Ramos (cell line): ENCODE measurements around the gene CYYR1.
"Not testable (repeated sequence)": the region's sequence is repeated elsewhere in the genome, so short reads cannot be mapped to it uniquely, and the experiment has no call there.

ENCODE experiments used
- in situ Hi-C: fragments of 300-500 bp; cut with MboI; formaldehyde crosslinking; loops from one replicate; pipeline ENCODE4 v1.14.3; 2022; ENCODE audit warnings: low sequenced_read_pairs; ENCODE audit not compliant: unreplicated experiment

The CYYR1 gene

GRCh38 chr21:26499495-26499894, 73.6 kb downstream of the CYYR1 start:
- in situ Hi-C loops = no loop called here

GRCh38 chr21:26495283-26495849, 77.7 kb downstream of the CYYR1 start:
- in situ Hi-C loops = no loop called here

- in situ Hi-C loops = no loop called here
These were observed 81.4 kb downstream of the CYYR1 start for GRCh38 chr21:26491663-26492062.

GRCh38 chr21:26490771-26491170, 82.3 kb downstream of the CYYR1 start:
- in situ Hi-C loops = no loop called here

- in situ Hi-C loops = no loop called here
These were observed 83.3 kb downstream of the CYYR1 start for GRCh38 chr21:26489781-26490180.

GRCh38 chr21:26487981-26488480, 85.1 kb downstream of the CYYR1 start:
- in situ Hi-C loops = no loop called here

GRCh38 chr21:26473471-26473870, 99.6 kb downstream of the CYYR1 start:
- in situ Hi-C loops = no loop called here

- in situ Hi-C loops = no loop called here
These were observed 102.0 kb downstream of the CYYR1 start for GRCh38 chr21:26471099-26471471.

GRCh38 chr21:26470351-26471098, 102.6 kb downstream of the CYYR1 start:
- in situ Hi-C loops = no loop called here

GRCh38 chr21:26469789-26470188, 103.3 kb downstream of the CYYR1 start:
- in situ Hi-C loops = no loop called here

- in situ Hi-C loops = no loop called here
These were observed 107.2 kb downstream of the CYYR1 start for GRCh38 chr21:26465916-26466315.

GRCh38 chr21:26461500-26461899, 111.6 kb downstream of the CYYR1 start:
- in situ Hi-C loops = no loop called here

GRCh38 chr21:26460621-26461020, 112.5 kb downstream of the CYYR1 start:
- in situ Hi-C loops = no loop called here

- in situ Hi-C loops = not testable (repeated sequence)
These were observed 114.2 kb downstream of the CYYR1 start for GRCh38 chr21:26458854-26459253.

GRCh38 chr21:26457817-26458216, 115.3 kb downstream of the CYYR1 start:
- in situ Hi-C loops = no loop called here

GRCh38 chr21:26453267-26453666, 119.8 kb downstream of the CYYR1 start:
- in situ Hi-C loops = no loop called here

GRCh38 chr21:26451081-26451740, 121.9 kb downstream of the CYYR1 start:
- in situ Hi-C loops = no loop called here

- in situ Hi-C loops = no loop called here
These were observed 123.9 kb downstream of the CYYR1 start for GRCh38 chr21:26449161-26449560.

GRCh38 chr21:26448751-26449150, 124.3 kb downstream of the CYYR1 start:
- in situ Hi-C loops = no loop called here

GRCh38 chr21:26447932-26448475, 125.1 kb downstream of the CYYR1 start:
- in situ Hi-C loops = no loop called here

- in situ Hi-C loops = no loop called here
These were observed 127.6 kb downstream of the CYYR1 start for GRCh38 chr21:26445440-26445839.
